ENCODE results near the gene LYSMD2.

DNA sequence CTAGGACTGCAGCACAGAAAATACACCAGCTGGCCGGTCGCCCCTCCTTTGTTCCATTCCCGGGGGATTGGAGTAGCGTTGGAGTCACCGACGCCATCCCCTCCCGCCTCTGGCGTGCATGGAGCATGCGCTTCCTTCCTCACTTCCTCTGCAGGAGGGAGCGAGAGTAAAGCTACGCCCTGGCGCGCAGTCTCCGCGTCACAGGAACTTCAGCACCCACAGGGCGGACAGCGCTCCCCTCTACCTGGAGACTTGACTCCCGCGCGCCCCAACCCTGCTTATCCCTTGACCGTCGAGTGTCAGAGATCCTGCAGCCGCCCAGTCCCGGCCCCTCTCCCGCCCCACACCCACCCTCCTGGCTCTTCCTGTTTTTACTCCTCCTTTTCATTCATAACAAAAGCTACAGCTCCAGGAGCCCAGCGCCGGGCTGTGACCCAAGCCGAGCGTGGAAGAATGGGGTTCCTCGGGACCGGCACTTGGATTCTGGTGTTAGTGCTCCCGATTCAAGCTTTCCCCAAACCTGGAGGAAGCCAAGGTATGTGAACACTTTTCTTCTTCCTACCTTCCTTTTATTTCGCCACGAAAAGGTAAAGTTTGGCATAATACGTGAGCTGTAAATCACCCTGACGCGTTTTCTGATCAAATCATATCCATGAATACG, 56.0 kb downstream of the LYSMD2 start, which contains the start of gene SCG3:
- TF ChIP-seq, protein P1, sequence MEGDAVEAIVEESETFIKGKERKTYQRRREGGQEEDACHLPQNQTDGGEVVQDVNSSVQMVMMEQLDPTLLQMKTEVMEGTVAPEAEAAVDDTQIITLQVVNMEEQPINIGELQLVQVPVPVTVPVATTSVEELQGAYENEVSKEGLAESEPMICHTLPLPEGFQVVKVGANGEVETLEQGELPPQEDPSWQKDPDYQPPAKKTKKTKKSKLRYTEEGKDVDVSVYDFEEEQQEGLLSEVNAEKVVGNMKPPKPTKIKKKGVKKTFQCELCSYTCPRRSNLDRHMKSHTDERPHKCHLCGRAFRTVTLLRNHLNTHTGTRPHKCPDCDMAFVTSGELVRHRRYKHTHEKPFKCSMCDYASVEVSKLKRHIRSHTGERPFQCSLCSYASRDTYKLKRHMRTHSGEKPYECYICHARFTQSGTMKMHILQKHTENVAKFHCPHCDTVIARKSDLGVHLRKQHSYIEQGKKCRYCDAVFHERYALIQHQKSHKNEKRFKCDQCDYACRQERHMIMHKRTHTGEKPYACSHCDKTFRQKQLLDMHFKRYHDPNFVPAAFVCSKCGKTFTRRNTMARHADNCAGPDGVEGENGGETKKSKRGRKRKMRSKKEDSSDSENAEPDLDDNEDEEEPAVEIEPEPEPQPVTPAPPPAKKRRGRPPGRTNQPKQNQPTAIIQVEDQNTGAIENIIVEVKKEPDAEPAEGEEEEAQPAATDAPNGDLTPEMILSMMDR (IDR thresholded peaks at IDR 0.05 in 8 of 11, conservative IDR thresholded peaks at IDR 0.05 in 3 of 11) = no peak
- peak; percentile 10 to 32 (median 25) for TF ChIP-seq POLR2AphosphoS5 (IDR thresholded peaks at IDR 0.05)

All from spleen (tissue), 7 donors.